ENCODE data around the gene MDP1.
A peak's percentile ranks its signal among the peaks of the same experiment; 100 is the strongest.

The MDP1 gene

DNA sequence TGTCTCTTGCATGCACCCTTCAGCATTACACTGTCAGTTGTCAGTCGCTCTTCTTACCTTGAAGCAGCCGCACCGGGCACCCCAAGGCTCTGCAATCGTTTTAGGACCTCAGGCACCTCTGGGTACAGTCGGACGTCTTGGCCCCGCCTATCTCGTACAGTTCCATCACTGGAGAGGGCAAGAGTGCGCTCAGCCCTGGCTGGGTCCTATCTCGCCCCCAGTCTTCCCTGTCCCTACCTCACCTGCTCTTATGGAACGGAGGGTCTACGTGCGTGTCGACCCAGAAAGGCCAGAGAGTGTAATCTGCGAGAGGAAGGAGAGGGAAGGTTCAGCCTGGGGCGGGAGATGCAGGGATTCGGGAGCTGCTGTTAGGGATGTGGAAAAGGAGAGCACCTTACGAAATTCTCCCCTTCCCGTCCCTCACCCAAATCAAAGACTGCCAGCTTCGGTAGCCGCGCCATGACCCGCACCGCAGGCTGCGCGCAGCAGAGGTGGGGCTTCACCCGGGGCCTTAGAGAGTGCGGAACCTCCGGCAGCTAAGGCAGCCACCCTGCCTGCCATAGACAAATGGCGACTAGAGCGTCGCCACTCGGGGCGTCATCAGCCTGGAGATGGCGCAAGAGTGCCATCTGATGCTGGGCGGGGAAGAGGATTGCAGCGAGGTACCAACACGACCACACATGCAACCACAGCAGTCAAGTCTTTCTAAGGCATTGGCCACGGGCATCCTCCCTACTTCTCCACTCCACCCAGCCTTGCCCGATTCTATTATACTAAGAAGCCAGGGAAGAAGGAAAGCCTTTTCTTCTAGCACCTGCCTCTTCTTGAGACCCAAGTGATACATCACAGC, at the start of gene MDP1:
MDP1 (minus strand) TSS at position 572 of the 850 bp plus-strand sequence; CDS start at position 461, 111 bp downstream.
- peak; percentile 55 to 69 for DNase-seq (ENCODE audit: low read depth in 2 of 2, low spot score in 1 of 2)

DNA sequence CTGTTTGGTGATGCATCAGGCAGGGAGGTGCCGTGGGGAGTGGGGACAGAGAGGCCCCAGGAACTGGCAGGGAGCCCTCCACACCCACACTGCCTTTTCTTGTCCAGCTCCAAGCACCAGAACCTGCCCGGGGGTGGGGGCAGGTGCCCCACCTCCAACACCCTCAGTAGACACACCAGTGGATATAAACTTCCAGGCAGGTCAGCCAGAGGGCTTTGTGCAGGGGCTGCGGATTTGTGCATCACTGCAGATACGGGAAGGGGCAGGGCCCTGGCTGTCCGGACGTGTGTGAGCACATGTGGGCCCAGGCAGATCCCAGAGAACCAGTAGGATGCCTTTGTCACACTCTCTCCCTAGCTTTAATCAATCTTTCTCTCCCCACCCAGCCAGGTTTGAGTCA, 48.4 kb upstream of the MDP1 start:
- no peak for DNase-seq (ENCODE audit: low read depth in 2 of 2, low spot score in 1 of 2)

DNA sequence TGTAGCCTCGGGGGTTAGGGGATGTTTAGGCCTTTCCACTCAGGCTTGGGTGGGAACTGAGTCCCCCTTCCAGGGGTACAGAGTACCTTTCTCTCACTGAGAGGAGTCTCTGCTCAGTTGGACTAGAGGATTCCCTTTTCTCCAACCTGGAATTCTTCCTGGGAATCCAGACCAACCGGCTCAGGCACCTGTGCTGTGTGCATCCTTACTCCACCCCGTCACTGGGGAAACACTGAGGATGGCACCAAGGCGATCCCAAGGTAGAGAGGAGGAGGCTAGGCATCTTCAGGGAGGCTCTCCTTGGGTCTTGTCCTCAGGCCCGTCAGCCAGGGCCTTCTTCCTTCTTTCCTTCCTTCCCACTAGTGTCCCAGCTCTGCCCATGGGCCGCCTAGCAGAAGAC, 48.0 kb upstream of the MDP1 start:
- no peak for DNase-seq (ENCODE audit: low read depth in 2 of 2, low spot score in 1 of 2)

DNA sequence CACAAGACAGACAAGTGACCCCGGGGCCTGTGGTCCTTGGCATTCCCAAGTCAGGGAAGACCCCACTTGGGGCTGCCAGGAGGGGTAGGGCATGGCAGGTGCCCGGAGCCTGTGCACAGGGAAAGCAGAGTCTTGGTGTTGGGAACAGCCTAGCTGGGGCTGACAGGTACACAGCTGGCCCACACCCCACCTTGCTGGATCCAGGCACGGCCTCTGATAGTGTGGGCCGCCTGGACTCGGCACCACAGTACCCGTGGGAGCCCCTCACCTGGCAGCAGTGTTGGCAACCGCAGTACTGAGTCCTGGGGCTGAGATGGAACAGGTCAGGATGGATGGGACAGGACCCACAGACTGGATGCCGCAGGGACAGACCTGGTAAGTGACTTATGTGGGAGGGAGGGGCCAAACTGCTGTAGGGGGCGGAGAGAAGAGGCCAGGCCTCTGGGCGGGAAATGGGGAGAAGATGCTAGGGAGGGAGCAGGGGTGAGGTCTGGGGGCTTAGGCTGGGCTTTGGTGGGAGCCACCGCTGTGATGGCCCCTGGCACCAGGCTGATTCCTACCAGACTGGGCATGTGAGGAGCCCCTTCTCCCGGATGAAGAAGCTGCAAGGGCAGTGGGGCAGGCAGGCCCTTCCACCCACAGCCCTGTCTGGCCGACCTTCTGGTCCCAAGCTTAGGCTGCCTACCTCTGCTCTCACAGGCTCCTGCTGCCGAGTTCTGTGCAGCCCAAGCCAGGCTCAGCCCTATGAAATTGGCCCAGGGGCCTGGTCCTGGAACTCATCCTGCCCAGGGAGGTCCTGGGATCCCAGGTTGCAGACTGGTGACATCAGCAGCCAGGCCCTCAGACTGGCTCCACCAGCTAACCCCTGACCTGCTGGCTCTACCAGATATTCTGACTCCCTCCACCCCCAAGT, 47.2 kb upstream of the MDP1 start, which contains the start of gene TGM1:
TGM1 (minus strand) TSS at position 357 of the 913 bp plus-strand sequence. CDS start 825 bp downstream, outside the sequence.
- no peak for DNase-seq (ENCODE audit: low read depth in 2 of 2, low spot score in 1 of 2)

DNA sequence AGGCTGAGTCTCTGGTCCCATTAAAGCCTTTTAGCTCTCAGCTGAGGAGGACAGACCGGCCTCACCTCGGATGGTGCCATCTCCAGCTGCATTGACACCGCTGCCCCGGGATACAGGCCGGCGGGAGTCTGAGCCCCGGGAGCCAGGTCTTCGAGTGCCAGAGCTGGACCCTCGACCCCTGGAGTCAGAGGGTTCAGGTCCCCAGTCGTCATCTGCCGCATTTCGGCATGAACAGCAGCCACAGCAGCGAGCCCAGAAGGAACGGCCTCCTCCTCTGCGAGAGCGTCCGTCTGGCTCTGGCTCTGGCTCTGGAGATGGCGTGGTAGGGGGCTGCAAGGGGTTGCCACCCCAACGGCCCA, 46.1 kb upstream of the MDP1 start:
- DNase-seq (ENCODE audit: low read depth in 2 of 2, low spot score in 1 of 2) = no peak

DNA sequence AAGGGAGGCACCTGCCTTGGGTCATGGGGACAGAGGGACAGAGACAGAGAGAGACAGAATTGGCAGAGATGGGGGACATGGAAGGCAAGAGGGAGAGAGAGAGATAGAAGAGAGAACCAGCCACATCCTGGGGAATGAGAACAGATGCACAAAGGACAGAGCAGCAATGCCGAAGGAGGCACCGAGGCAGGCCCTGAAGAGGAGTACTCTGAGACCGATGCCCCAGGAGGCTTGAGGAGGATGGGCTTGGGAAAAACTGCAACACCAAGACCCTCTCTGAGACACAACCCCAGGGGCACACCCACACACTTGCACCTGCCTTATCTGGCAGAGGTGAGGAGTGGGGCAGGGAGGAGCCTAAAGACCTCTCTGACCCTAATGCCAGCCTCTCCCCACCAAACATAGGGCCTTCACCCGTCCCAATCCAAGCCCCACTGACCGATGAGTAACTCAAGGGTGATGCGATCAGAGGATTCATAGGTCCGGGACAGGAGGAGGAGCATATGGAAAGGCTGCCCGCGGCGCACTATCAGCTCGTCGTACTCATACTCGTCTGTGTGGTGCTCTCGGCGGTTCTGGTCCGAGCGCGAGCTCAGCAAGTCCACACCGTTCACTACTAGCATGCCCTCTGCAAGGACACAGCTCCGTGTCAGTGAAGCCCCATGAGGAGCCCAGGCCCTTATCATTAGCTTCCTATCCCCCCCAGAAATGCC, 45.5 kb upstream of the MDP1 start:
- DNase-seq (ENCODE audit: low read depth in 2 of 2, low spot score in 1 of 2) = no peak

DNA sequence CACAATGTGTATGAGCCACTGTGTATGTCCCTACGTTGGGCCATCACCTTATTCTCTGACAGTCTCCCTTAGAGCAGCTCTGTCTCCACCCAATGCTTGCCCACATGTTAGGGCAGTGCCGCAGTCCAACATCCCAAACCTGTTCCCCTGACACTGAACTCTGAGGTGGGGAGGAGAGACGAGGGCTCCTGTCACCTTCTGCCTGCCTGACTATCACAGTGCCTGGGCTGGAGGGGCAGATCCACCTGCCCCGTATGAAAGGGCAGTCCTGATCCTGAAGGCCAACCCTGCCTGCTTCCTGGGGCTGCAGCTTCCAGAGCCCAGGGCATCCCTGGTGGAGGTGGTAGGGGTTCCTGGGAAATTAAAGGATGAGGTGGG, 44.9 kb upstream of the MDP1 start:
- no peak for DNase-seq (ENCODE audit: low read depth in 2 of 2, low spot score in 1 of 2)

DNA sequence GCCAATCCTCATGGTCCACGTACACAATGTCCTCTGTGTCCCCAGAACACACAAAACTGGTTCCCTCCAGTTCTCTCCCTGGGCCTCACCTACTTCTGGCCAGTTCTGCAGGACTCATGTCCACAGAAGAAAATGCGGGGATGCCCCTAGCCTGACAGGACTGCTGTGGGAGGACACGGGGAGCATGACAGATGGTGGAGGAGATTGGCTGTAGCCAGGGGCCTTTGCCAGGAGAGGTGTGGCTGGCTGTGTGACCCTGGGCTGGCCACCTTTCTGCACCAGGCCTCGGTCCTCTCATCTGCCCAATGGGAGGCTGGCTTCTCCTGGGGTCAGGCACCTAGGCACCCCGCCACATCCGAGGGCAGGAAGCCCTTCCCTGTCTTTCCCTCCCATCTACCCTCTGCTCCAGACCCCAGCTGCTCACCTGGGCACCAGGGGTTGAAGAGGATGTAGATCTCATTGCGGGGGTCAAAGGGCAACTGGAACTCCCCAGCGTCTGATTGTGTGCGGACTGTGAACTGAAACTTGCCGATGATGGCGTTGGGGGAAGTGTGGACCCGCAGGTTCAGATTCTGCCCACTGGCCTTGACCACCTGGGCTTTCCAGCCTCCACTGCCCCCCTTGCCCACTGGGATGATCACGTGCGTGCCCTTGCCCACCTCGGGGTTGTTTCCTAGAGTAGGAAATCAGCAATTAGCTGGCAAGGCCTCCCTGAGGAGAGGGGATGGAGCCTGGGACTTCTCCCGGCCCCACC, 44.3 kb upstream of the MDP1 start:
- no peak for DNase-seq (ENCODE audit: low read depth in 2 of 2, low spot score in 1 of 2)

DNA sequence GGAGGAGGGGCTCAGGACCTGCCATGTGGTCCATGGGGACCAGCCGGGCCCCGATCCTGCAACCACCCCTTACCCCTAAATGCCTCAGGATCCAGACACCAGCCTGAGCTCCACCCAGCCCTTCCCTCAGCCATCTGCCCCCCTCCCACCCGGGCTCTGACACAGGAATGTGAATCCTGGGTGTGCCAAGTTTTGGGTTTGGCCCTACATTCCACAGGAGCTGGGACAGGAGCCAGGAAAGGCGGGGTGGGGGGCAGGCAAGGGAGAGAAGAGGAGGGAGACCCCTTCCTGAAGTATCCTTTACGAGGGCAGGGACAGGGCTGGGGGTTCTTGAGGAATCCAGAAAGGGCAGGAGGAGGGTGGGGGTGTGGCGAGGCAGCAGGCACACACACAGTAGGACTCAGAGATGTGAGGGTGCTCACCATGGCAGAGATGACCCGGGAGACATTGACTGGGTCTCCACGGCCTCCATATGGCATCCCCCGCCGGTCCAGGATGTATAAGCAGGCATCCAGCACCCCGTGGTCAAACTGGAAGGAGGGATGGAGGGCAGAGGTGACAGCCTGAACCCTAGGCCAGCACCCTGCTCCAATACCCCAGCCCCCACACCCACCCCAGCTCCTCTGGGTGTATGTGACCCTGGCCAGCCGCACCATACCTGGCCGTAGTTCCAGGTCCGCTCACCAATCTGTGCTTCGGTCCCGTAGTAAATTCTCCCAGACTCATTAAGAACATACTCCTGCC, 43.6 kb upstream of the MDP1 start:
- no peak for DNase-seq (ENCODE audit: low read depth in 2 of 2, low spot score in 1 of 2)

DNA sequence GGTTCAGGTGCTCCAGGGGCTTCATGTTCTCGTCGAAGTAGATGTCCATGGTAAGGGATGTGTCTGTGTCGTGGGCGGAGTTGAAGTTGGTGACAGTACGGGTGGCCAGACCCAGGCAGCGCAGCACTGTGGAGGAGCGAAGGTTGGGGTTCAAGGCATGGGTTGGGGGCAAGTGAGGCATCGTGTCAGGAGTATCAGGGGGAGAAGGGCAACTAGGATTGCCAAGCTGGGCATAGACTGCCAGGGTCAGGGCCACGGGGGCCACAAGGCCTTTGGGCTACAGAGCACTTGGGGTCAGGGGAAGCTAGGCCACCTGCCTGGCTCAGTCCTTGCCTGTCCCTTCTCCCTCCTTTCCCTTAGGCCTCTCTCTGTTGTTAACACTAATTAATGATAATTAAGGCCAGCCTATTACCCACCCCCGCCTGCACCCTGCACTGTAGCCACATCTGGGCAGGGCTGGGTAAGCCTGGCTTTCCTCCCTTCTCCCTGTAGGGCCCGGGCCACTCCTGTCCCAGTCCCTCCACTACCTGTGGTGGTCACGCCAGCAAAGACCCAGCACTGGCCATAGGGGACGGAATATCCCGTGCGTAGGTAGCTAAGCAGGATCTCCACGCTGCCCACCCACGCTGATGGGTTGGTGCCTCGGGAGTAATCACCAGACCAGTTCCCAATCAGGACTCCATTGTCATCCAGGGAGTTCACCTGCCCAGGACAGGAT, 42.8 kb upstream of the MDP1 start:
- no peak for DNase-seq (ENCODE audit: low read depth in 2 of 2, low spot score in 1 of 2)

DNA sequence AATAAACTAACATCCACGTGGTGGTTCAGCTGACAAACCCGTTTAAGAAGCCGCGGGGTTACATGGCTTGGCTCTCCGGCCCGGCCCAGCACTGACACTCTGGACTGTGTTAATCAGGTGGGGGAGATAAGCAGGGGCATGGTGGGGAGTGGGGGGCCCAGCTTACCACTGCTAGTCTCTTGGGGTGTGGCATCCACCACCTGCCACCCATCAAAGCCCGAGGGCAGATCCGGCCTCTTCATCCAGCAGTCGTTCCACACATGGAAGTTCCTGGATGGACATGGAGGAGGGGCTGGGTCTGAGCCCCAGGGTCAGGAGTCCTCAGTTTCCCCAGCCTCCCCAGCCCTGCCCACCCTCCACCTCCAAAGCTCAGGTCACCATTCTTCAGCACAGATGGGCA, 42.3 kb upstream of the MDP1 start:
- DNase-seq (ENCODE audit: low read depth in 2 of 2, low spot score in 1 of 2) = no peak

DNA sequence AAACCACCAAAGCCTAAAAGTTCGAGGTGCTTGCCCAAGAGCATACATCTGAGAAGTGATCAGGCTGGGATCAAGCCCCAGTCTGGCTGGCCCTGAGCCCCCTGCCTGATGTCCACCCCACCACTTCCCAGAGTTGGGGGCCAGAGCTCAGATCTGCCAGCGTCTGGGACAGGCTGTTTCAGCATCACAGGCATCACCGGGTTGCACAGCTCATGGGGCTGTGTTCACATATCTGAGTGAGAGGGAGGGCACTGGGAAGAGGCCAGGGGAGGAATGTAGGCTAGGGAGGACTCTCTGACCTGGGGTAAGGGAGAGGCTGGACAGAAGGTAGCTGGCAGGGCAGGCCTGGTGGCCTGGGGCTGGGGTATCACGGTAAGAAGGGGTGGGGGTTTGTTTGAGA, 41.1 kb upstream of the MDP1 start:
- no peak for DNase-seq (ENCODE audit: low read depth in 2 of 2, low spot score in 1 of 2)

DNA sequence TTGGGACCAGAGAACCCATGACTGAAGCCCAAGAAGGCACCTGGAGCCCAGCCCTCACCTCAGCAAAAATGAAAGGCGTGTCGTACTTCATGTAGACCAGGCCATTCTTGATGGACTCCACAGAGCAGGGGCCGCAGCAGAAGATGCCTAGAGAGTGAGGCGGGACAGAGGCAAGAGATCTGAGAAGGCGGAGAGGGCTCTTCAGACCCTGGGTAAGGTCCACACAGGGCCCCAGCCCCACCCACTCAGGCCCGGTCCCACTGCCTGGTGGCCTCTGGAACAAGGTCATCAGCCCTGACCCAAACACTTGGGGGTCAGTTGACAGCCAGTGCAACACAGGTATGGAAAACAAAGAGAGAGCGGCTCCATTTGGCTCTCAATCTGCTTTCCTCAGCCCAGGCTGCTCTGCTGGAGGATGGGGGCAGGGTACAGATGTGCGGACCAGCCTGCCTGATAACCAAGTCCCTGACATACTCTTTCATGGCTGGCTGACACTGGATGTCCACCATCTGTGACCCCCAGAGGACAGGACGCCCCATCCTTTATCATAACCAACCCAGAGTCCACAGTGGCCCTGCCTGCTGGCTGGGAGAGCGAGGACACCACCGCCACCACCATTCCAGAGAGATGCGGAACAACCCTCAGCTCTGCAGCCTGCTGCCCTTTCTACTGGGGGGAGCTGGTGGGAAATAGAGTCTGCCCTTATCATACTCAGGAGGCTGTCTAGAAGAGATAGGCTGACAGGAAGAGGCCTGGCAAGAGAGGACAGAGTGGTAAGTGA, 40.3 kb upstream of the MDP1 start:
- DNase-seq (ENCODE audit: low read depth in 2 of 2, low spot score in 1 of 2) = no peak

DNA sequence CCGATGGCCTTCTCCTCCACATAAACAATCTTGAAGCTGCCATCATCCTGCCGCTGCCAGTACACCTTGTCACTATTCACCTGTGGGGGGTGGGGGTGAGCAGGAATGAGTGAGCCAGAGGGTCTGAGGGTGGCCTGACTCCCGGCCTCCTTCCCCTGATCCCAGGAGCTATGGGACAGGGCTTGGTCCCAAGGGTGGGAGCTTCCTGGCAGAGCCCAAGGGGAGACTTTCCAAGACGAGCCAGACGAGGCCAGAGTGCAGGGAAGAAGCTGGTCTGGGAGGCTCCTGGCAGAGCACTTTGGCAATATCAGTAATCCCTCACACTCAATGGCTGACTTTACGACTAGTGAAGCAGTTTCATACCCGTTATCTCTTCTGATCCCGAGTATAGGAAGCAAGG, 39.6 kb upstream of the MDP1 start:
- DNase-seq (ENCODE audit: low read depth in 2 of 2, low spot score in 1 of 2) = no peak

DNA sequence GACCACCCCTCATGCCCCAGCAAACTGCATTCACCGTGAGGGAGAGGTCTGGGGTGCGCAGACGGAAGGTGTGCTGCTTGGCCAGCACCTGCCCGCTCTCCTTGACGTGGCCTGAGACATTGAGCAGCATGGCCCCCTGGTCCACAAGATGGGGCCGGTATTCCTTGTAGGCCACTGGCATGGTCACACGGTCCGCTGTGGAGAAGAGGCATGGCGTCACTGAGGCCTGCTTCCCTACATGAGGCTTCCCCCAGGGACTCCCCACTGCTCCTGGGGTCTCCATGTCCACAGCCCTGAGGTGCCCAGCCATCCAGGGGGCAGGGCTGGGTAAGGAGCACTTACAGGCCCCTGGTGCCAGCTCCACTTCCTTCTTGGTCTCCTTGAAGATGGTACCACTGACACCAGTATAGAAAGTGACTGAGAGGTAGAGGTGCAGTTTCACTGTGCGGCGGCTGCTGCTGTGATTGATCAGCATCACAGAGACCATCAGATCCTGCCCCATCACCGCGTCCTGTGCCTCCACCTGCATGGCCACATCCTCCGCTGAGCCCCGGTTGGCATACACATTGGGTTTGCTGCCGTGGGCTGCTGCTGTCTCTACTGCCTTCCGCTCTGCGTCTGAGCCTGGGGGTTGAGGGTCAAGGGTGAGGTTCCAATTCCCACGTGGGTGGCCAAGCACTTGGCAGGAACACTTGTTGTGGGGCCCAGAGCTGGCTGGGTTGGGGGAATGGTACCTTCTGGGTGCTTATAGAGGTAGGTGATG, 38.9 kb upstream of the MDP1 start:
- no peak for DNase-seq (ENCODE audit: low read depth in 2 of 2, low spot score in 1 of 2)

DNA sequence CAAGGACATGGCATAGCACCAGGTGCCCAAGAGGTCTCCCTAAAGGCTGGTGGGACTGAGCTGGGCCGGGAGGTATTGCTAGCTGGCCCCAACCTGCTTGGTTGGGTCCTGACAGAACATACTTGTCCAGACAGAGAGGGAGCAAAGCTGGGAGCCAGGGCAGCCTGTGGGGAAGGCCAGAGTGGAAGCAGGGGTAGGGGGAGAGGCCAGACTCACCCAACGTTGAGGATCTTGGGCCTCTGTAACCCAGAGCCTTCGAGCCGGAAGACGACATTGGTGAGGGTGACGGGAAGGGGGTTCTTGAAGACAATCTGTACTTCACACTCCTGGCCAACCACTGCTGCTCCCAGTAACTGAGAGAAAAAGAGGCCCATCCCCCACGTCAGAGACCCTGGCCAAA, 38.1 kb upstream of the MDP1 start:
- no peak for DNase-seq (ENCODE audit: low read depth in 2 of 2, low spot score in 1 of 2)

DNA sequence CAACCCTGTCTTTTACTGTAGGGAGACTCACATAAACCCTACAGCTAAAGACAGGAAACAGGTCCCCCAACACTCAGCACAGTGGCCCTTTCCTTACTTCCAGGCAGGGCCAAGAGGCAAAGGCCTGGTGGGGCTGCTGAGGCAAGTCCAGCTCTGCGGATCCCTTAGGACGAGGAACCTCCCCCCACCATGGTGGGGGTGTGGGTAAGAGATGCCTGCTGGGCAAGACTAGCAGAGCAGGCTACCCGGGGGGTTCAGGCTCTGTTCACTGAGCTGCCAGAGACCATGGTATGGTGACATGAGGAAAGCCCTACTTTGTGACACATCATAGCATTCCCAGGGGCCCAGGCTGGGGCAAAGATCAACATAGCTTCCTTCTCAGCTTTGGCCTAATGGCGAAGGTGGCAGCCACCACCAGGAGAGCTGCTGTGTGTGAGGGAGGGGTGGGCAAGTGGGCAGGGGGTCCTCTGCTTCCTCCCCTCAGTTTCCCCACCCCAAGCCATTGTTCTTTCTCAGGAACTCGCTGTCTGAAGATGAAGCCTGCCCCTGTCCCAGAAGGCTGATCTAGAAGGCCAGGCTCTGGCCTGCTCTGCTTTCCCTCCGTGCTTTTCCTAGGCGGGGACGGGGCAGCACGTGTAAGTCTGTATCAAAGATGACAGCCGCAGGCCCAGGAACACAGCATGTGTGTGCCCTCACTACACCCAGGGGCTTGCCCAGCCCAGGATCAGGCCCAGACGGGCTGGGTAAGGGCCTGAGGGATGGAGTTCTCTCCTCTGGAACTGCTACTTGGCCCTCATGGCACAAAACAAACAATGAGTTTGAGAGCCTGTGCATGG, 36.6 kb upstream of the MDP1 start:
- DNase-seq (ENCODE audit: low read depth in 2 of 2, low spot score in 1 of 2) = no peak

All from stimulated activated CD8-positive, alpha-beta memory T cell treated with anti-CD3 and anti-CD28 coated beads, Interleukin-4, amount 100 ng/mL, for 4 hours (primary cell).